ENCODE measurements around the gene PRKCB.
A peak's percentile ranks its signal among the peaks of the same experiment; 100 is the strongest.

PRKCB gene

DNA sequence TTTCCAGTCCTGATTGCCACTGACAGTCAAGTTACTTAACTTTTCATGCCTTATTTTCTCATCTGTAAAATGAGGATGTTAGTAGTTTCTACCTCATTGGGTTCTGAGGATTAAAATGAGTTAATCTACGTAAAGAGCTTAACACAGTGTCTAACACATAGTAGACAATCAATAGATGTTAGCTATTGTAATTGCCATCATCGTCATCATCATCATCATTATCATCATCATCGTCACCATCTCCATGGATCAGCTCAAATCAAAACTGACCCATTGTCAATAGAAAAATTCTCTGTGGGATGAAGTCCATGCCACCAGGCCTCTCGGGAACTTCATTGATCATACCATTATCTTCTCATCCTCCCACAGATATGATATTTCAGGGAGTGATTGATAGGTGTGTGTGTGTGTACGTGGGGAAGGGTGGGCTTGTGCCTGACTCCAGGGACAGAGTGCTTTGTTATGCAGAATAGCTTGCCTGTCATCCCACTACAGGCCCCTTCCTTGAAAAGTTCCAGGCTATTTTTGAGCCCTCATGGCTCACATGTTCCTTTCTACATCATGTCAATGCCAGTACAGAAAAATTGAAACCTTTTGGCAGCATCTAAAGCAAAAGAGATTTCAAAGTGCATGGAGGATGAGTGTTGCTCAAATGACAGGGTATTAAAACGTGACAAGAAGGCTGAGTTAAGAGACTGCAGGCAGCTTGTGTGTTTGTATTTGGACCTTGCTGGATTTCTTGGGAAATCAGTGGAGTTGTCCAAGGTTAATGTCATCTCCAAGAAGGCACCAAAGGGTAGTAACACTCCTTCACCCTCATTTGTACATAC, 133.9 kb downstream of the PRKCB start:
- H3K4me1 ChIP-seq (ENCODE audit: control insufficient read depth, insufficient read depth, low read length): no peaks in the 10 kb centered on the region
- ChIA-PET POLR2A (no interaction called here), CTCF (no interaction called here)
- no peak overlapping the region for H3K4me3 ChIP-seq (ENCODE audit: low read depth, low read length)
- H3K9me3 ChIP-seq (ENCODE audit: control insufficient read depth, insufficient read depth, low read depth, low read length): no peaks in the 10 kb centered on the region
- no peak for TF ChIP-seq GLIS2 (tag by site-specific recombination; IDR thresholded peaks at IDR 0.05)
- no peak for TF ChIP-seq ZNF133 (tag by site-specific recombination; IDR thresholded peaks at IDR 0.05)
- TF ChIP-seq, protein P1, sequence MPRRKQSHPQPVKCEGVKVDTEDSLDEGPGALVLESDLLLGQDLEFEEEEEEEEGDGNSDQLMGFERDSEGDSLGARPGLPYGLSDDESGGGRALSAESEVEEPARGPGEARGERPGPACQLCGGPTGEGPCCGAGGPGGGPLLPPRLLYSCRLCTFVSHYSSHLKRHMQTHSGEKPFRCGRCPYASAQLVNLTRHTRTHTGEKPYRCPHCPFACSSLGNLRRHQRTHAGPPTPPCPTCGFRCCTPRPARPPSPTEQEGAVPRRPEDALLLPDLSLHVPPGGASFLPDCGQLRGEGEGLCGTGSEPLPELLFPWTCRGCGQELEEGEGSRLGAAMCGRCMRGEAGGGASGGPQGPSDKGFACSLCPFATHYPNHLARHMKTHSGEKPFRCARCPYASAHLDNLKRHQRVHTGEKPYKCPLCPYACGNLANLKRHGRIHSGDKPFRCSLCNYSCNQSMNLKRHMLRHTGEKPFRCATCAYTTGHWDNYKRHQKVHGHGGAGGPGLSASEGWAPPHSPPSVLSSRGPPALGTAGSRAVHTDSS (tag by site-specific recombination; IDR thresholded peaks at IDR 0.05): peak; percentile 84
- no peak for TF ChIP-seq ZNF202 (tag by site-specific recombination; IDR thresholded peaks at IDR 0.05; ENCODE audit: borderline replicate concordance)
- H3K27ac ChIP-seq (ENCODE audit: extremely low read depth, low read depth, low read length): no peak overlapping the region
- H3K36me3 ChIP-seq (ENCODE audit: control insufficient read depth in 2 of 2, insufficient read depth in 1 of 2, low read length in 2 of 2): no peaks in the 10 kb centered on the region

DNA sequence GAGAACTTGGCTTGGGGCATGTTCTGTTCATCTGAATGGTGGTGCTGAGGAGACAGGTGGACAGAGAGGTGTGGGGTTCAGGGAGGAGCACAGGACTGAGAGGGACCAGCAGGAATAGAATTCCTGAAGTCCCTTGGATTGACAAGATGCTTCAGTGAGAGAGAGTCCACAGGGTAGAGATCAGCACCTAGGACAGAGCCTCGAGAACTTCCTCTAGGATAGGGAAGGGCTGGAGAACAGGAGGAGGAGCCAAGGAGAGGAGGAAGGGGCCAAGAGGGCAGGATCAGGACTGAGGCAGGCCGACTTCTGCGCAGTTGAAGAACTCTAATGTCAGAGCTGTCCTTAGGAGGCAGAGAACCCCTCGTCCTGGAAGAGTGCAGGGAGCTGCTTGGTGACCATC, 138.4 kb downstream of the PRKCB start:
- H3K4me3 ChIP-seq (ENCODE audit: low read depth, low read length): no peak overlapping the region
- TF ChIP-seq, protein P2, sequence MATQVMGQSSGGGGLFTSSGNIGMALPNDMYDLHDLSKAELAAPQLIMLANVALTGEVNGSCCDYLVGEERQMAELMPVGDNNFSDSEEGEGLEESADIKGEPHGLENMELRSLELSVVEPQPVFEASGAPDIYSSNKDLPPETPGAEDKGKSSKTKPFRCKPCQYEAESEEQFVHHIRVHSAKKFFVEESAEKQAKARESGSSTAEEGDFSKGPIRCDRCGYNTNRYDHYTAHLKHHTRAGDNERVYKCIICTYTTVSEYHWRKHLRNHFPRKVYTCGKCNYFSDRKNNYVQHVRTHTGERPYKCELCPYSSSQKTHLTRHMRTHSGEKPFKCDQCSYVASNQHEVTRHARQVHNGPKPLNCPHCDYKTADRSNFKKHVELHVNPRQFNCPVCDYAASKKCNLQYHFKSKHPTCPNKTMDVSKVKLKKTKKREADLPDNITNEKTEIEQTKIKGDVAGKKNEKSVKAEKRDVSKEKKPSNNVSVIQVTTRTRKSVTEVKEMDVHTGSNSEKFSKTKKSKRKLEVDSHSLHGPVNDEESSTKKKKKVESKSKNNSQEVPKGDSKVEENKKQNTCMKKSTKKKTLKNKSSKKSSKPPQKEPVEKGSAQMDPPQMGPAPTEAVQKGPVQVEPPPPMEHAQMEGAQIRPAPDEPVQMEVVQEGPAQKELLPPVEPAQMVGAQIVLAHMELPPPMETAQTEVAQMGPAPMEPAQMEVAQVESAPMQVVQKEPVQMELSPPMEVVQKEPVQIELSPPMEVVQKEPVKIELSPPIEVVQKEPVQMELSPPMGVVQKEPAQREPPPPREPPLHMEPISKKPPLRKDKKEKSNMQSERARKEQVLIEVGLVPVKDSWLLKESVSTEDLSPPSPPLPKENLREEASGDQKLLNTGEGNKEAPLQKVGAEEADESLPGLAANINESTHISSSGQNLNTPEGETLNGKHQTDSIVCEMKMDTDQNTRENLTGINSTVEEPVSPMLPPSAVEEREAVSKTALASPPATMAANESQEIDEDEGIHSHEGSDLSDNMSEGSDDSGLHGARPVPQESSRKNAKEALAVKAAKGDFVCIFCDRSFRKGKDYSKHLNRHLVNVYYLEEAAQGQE (tag by site-specific recombination; IDR thresholded peaks at IDR 0.05): peak; percentile 95
- TF ChIP-seq ZNF394 (tag by site-specific recombination; IDR thresholded peaks at IDR 0.05; ENCODE audit: borderline replicate concordance) (no peak), ZNF510 (tag by site-specific recombination; IDR thresholded peaks at IDR 0.05; ENCODE audit: insufficient replicate concordance) (no peak), ZNF561 (tag by site-specific recombination; IDR thresholded peaks at IDR 0.05; ENCODE audit: borderline replicate concordance) (no peak), ZNF623 (tag by site-specific recombination; IDR thresholded peaks at IDR 0.05) (no peak)
- TF ChIP-seq, protein P3, sequence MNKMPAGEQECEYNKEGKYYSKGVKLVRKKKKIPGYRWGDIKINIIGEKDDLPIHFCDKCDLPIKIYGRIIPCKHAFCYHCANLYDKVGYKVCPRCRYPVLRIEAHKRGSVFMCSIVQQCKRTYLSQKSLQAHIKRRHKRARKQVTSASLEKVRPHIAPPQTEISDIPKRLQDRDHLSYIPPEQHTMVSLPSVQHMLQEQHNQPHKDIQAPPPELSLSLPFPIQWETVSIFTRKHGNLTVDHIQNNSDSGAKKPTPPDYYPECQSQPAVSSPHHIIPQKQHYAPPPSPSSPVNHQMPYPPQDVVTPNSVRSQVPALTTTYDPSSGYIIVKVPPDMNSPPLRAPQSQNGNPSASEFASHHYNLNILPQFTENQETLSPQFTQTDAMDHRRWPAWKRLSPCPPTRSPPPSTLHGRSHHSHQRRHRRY (tag by site-specific recombination; IDR thresholded peaks at IDR 0.05): no peak
- TF ChIP-seq, protein P4, sequence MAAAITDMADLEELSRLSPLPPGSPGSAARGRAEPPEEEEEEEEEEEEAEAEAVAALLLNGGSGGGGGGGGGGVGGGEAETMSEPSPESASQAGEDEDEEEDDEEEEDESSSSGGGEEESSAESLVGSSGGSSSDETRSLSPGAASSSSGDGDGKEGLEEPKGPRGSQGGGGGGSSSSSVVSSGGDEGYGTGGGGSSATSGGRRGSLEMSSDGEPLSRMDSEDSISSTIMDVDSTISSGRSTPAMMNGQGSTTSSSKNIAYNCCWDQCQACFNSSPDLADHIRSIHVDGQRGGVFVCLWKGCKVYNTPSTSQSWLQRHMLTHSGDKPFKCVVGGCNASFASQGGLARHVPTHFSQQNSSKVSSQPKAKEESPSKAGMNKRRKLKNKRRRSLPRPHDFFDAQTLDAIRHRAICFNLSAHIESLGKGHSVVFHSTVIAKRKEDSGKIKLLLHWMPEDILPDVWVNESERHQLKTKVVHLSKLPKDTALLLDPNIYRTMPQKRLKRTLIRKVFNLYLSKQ (tag by site-specific recombination; IDR thresholded peaks at IDR 0.05; ENCODE audit: borderline replicate concordance): no peak
- H3K9me3 ChIP-seq (ENCODE audit: control insufficient read depth, insufficient read depth, low read depth, low read length): no peaks in the 10 kb centered on the region
- no peak overlapping the region for H3K27ac ChIP-seq (ENCODE audit: extremely low read depth, low read depth, low read length)
- H3K36me3 ChIP-seq (ENCODE audit: control insufficient read depth in 2 of 2, insufficient read depth in 1 of 2, low read length in 2 of 2): no peaks in the 10 kb centered on the region
- CTCF ChIA-PET: no interaction called here
- POLR2A ChIA-PET: no interaction called here
- no peaks in the 10 kb centered on the region for H3K4me1 ChIP-seq (ENCODE audit: control insufficient read depth, insufficient read depth, low read length)

DNA sequence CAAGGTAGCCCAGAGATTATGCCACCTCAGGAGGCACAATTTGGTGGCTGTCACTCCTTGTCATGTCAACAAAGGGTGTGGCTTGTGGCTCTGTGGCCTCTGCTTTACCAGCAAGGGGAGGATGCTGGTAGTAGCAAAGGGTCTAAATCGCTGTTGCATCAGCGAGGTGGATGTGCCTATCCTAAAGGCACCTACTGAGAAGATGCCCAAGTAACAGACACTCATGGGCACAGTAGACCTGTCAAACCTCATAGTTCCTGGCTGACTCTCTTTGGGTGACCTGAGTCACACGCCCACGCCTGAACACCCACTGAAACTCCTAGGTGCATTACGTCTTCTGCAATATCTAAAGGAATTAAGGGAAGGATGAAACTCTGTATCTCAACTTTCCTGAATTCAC, 139.5 kb downstream of the PRKCB start:
- Histone ChIP-seq H3K4me1 (ENCODE audit: control insufficient read depth, insufficient read depth, low read length) (no peaks in the 10 kb centered on the region), H3K27ac (ENCODE audit: extremely low read depth, low read depth, low read length) (no peak overlapping the region), H3K9me3 (ENCODE audit: control insufficient read depth, insufficient read depth, low read depth, low read length) (no peaks in the 10 kb centered on the region), H3K4me3 (ENCODE audit: low read depth, low read length) (no peak overlapping the region), H3K36me3 (ENCODE audit: control insufficient read depth in 2 of 2, insufficient read depth in 1 of 2, low read length in 2 of 2) (no peaks in the 10 kb centered on the region)
- POLR2A ChIA-PET: no interaction called here
- CTCF ChIA-PET: no interaction called here
- TF ChIP-seq, protein P5, sequence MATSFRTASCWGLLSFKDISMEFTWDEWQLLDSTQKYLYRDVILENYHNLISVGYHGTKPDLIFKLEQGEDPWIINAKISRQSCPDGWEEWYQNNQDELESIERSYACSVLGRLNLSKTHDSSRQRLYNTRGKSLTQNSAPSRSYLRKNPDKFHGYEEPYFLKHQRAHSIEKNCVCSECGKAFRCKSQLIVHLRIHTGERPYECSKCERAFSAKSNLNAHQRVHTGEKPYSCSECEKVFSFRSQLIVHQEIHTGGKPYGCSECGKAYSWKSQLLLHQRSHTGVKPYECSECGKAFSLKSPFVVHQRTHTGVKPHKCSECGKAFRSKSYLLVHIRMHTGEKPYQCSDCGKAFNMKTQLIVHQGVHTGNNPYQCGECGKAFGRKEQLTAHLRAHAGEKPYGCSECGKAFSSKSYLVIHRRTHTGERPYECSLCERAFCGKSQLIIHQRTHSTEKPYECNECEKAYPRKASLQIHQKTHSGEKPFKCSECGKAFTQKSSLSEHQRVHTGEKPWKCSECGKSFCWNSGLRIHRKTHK (tag by site-specific recombination; IDR thresholded peaks at IDR 0.05): no peak
- TF ChIP-seq KLF16 (tag by site-specific recombination; IDR thresholded peaks at IDR 0.05): no peak
- no peak for TF ChIP-seq ZNF132 (tag by site-specific recombination; IDR thresholded peaks at IDR 0.05; ENCODE audit: borderline replicate concordance)
- TF ChIP-seq, protein P6, sequence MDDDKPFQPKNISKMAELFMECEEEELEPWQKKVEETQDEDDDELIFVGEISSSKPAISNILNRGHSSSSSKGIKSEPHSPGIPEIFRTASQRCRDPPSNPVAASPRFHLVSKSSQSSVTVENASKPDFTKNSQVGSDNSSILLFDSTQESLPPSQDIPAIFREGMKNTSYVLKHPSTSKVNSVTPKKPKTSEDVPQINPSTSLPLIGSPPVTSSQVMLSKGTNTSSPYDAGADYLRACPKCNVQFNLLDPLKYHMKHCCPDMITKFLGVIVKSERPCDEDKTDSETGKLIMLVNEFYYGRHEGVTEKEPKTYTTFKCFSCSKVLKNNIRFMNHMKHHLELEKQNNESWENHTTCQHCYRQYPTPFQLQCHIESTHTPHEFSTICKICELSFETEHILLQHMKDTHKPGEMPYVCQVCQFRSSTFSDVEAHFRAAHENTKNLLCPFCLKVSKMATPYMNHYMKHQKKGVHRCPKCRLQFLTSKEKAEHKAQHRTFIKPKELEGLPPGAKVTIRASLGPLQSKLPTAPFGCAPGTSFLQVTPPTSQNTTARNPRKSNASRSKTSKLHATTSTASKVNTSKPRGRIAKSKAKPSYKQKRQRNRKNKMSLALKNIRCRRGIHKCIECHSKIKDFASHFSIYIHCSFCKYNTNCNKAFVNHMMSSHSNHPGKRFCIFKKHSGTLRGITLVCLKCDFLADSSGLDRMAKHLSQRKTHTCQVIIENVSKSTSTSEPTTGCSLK (tag by site-specific recombination; IDR thresholded peaks at IDR 0.05): no peak
- no peak for TF ChIP-seq HOXD13 (CRISPR knock-in tag; IDR thresholded peaks at IDR 0.05; ENCODE audit: borderline replicate concordance)
- TF ChIP-seq ZNF629 (tag by site-specific recombination; IDR thresholded peaks at IDR 0.05): no peak

Data from HEK293 (cell line).